COLO829 (cell line): Measurements from ENCODE around the gene SOX2.
A peak's percentile ranks its signal among the peaks of the same experiment; 100 is the strongest.

ENCODE experiments used
- DNase-seq: peaks from one replicate; pipeline ENCODE4 v3.0.0; 2012; ENCODE audit warnings: low spot score

The SOX2 gene

DNA sequence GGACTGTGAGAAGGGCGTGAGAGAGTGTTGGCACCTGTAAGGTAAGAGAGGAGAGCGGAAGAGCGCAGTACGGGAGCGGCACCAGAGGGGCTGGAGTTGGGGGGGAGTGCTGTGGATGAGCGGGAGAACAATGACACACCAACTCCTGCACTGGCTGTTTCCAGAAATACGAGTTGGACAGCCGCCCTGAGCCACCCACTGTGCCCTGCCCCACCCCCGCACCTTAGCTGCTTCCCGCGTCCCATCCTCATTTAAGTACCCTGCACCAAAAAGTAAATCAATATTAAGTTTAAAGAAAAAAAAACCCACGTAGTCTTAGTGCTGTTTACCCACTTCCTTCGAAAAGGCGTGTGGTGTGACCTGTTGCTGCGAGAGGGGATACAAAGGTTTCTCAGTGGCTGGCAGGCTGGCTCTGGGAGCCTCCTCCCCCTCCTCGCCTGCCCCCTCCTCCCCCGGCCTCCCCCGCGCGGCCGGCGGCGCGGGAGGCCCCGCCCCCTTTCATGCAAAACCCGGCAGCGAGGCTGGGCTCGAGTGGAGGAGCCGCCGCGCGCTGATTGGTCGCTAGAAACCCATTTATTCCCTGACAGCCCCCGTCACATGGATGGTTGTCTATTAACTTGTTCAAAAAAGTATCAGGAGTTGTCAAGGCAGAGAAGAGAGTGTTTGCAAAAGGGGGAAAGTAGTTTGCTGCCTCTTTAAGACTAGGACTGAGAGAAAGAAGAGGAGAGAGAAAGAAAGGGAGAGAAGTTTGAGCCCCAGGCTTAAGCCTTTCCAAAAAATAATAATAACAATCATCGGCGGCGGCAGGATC, at the start of gene SOX2:
Gene SOX2, plus strand, starts transcription at position 601 of the 811 bp plus-strand sequence. CDS start 436 bp downstream, outside the sequence.
- DNase-seq = peak; percentile 93

DNA sequence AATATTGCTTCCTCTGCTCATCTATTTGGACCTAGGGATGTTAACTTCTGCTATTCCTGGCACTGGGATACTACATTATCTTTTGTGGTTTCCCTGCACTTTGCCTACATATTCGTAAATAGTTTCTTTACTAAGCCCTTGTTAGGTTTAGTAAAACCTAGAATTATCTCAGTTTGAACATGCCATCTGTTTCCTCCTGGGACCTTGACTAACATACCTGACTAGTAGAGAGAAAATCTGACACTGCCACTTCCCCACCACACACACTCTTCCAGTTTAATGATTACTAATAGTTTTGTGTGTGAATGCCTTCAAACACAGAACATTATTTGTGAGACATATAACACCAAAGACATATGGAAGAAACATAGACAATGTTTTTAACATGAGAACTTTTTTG, 28.2 kb upstream of the SOX2 start:
- no peak for DNase-seq

DNA sequence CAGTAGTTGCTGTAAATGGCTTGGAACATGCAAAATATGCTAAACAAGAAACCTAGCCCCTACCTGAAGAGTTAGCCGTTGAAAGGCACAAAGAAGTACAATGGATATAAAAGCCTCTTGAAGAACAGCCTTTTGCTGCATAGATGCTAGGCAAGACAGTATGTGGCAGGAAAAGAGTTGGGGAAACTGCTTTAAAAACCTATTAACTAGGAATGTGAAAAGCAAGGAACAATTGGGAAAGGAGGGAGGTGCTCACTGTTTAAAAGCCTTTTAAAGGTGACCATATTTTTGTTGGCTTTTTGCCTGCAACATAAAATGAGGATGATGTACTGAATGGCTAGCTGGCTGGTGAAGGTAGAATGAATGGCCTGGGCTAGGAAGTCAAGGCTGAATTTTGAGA, 24.5 kb upstream of the SOX2 start:
- DNase-seq = no peak

DNA sequence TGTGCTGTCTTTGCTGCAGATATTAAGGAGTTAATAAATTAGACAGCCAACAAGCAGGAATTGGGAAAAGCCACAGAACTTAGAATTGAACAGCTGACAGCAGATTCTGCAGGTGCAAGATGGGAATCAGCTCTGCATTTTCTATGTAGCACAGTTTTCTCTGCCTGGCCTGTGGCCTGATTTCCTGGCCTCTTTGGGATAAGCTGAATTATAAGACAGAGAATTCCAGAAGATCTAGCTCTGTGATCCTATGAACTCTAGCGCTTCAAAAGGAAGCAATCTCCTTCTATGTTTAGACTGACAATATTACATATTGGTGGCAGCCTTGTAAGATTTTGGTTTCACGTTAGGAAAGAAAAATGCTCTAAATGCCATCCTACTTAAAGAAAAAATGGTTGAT, 24.0 kb upstream of the SOX2 start:
- no peak for DNase-seq

DNA sequence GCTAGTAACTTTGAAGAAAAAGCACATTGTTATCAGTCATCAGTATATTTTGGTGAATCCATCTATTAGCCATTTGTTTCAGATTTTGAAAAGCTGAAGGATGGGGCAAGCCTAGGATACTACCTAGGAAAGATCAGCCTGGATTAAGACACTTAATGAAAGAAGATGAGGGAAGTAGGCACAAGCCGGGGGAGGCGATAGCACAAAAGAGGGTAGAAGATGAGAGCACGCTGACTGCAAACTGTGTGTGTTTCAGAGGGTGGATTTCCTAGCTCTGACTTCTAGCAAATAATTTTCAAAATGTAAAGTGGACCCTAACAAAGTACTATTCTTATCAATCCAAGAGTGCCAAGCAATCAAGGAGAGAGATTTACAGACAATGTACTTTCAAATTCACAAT, 22.2 kb upstream of the SOX2 start:
- no peak for DNase-seq

DNA sequence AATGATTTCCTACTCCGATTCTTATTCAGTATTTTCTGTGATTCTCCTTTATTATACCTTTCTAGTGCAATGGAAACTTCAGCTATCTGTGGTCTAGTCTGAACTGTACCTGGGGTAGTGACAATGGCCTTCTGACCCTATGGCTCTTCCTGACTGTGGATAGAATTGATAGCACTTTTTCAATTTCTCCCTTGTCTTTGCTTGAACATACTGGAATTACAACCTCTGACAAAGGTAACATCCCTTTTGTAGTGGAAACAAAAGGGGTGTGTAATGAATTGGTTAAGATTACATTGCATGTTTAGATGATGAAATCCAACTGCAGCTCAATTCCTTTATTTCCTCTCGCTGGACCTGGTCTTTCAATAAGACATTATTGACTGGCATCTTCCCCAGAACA, 21.0 kb upstream of the SOX2 start:
- DNase-seq = no peak

DNA sequence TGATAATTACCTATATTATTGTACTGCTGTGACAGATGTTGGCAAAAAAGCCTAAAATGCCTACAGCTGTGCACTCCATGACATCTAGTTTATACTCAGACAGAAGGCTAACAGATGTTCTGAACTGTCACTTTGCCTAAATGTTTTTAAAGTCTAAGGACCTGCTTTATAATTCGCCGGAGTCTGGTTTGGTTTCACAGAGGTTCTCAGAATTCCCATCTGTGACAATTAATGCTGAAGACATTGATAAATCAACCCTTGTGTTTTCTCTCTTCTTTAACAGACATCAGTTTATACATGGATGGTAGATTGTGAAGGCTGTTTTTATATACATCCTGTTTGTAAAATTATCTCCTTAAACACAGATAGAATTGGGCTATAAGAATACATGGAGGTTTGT, 19.8 kb upstream of the SOX2 start:
- no peak for DNase-seq

DNA sequence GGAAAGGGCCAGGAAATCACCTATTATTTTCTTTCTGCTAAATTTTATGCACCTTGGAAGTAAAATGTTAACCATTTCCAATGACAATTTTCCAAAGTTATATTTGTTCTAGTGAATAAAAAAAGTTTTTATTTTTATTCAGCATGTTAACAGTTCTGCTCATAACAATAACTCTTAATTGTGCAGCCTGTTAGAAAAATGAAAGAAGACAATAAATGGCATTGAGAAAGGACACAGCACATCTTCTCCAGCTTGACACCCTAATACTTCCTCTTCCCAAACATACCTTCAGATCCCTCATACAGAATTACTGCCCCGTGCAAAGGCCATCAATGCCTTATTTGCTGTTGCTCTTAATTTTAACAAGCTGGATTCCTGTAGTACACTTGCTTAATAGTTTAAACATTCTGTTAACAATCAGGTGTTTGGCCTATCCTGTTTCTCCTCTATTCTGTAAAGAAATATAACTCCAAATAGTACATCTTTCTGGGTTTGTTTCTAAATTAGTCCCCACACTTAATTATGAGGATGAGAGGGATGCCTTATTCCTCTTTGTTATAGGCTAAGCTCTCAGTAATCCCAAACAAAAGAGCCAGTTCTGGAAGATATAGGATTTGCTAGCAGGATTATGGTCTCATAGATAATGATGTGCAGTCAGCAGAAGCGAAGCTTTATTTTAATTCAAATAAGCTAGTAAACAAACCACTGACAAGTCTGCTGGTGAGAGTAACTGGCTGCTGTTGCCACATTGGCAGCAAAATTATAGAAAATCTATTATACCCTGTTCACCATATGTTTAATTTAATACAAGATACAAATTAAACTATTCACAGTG, 19.2 kb upstream of the SOX2 start:
- DNase-seq = no peak

DNA sequence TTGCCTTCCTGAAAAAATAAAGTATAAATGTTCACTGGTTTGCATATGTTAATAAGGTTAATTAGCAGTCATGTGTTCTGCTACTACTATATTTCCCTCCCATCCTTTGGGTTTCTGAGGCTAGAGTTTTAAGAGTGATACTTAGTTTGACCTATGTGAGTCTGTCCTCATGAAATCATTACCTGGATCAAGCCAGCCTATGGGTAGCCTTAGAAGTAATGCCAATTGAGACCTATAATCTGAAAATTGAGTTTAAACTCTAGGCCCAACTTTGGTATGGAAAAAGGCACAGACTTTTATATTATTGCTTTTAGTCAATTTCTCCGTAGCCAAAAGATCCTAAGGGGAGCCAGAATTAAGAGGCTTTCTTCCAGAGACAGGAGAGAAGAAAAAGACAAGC, 18.4 kb upstream of the SOX2 start:
- no peak for DNase-seq

DNA sequence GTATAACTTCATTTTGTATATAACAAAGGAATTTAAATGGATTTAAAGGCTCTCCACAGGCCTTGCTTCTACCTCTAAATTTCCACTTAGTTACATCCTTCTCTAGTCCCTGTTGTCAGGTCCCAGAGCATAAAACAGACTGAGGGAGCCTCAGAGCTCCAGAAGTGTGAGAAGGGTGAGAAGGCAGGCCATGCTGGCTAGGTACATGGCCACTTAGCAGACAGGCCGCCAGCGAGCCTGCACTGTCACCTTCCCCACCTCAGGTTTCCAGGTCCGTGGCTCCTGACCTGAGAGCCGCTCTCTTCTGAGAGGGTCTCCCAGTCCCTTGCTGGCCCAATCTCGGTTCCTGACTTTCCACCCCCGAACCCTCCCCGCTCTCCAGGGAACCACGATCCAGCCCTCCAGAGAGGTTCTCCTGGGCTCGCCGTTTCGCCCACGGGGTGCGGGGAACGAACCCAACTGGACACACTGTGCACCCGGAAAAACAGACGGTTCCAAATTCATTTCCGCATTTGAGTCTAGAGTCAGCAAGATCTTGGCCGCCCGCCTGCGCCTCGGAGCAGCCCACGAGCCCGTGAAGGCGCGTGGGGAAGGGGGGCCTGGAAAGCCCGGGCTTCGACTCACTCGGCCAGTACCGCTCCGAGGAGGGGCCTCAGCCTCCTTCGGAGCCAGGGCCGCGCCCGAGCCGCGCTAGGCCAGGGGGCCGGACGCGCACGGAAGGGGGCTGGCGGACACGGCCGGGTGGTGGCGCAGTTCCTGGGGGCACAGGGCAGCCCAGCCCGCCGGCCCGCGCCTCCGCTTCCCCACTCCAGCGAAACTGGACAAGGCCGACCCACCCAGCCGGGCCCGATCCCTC, 16.7 kb upstream of the SOX2 start:
- no peak for DNase-seq

DNA sequence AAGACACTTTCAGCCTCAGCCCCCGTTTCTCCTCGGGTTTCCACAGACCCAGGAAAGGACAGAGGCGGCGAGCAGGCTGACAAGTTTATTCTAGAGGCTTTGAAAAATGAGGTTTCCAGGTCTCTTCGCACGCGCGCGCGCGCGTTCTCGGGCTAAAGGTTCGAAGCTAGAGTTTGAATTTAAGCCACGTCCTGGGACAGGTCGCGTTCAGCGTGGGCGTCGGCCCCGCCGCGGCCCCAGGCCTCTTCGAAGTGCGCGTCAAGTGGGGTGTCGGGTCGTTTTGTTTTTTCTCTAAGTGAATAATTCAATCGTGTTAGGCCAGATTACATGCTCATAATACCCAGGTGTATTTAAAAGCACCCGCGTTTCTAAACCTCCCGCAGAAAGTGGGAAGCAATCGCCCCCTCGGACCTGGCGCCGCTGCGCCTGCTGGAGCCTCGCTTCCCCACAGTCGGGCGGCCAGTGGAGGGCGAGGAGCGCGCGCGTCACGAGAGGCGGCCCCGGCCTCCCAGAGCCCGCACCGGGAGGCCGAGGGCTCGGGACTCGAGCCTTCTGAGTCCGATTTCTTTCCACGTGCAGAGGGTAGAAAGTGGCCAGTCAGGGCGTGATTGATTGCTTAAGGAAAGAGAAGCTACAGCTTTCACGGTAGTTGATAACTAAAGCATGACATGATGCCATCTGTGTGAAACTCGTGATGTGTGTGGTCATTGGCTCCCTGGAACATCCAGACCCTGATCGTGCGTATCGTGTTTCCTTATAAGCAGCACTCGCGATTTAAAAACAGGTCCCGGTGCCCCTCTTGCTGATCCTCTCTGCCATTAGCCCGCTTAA, 15.8 kb upstream of the SOX2 start:
- DNase-seq = no peak

DNA sequence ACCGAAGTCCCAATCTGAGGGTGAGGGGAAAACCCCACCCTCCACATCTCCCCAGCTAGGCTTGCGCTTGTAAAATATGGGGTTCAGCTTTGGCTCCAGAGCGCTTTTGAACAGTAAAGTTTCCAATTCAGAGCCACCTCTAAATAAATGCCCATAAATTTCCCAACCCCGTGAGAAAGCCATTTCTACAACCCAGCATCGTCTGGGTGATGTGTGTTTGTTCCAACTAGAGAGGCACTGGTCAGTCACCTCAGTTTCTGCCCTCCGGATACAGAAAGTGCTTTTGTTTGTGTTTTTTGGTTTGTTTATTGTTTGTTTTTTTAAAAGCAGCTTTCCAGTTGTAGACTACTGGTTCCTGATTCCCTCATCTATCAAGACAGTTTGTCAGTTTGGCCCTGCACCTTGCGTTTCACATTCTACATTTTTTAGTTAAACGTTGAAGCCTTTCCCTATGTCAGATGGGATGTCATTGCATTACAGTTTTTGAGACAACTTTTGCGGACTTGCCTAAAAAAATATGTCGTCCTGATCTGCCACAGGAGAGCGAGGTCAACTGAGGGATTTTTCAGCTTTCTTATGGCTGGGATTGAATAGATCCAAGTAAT, 15.0 kb upstream of the SOX2 start:
- DNase-seq = no peak

DNA sequence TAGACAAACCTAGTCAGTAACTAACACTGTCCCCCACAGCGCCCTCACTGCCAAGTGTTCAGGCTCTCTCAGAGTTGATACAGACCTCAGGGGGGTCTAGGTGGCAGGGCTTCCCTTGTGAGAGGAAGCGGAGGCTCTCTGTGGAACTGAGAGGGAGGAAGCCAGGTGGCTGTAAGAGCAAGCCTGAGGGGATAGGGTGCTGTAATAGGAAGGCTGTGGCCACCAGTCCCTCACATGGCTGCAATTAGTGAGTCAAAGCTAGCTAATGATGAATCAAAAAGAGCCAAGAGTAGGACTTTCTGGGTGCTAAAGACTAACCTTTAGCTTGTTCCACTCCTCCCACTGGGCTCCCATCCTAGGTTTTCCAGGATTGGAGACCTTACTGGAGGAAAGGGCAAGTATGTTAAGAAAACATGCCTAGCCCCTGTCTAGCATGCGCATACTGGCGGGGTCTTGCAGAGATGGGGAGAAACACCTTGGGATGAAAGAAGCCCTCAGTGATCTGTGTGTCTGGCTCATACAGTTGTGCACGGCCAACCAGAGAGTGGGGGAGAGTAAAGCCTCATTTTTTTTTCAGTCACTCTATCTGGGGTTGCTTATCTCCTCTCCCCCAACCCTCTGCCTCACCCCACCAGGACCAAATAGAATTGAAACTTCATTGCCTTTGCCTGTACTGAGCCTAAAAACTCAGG, 13.3 kb upstream of the SOX2 start:
- no peak for DNase-seq

DNA sequence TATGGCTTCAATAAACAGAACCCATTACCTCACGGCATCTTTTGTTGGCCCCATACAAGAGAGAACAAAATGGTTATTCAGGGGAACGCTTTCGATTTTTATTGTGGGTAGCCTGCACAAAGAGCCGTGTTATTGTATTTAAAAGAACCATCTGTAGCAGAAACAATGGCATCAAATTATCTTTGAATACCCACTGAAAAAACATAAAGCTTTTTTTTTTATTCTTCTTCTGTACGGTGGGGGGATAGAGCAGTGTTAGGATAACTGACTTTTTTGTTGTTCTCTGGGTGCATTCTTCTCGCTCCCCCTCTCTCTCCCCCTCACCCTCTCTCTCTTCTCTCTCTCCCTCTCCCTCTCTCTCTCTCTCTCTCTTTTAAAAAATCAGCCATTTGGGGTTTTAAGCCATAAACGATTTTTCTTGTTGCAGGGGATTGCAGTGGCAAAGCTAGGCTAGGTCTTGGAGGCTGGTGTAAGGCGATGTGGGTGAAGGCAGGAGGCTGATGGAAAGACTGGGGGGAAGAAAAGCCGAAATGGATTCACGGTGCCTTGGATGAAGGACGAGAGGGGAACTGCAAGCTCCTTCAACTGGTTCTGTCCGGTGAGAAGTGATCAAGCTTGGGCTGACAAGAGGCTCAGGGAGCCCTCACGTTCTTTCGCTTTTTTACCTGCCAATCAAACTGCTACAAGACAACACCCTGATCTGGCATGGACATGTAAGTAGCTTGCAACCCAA, 12.4 kb upstream of the SOX2 start:
- no peak for DNase-seq

DNA sequence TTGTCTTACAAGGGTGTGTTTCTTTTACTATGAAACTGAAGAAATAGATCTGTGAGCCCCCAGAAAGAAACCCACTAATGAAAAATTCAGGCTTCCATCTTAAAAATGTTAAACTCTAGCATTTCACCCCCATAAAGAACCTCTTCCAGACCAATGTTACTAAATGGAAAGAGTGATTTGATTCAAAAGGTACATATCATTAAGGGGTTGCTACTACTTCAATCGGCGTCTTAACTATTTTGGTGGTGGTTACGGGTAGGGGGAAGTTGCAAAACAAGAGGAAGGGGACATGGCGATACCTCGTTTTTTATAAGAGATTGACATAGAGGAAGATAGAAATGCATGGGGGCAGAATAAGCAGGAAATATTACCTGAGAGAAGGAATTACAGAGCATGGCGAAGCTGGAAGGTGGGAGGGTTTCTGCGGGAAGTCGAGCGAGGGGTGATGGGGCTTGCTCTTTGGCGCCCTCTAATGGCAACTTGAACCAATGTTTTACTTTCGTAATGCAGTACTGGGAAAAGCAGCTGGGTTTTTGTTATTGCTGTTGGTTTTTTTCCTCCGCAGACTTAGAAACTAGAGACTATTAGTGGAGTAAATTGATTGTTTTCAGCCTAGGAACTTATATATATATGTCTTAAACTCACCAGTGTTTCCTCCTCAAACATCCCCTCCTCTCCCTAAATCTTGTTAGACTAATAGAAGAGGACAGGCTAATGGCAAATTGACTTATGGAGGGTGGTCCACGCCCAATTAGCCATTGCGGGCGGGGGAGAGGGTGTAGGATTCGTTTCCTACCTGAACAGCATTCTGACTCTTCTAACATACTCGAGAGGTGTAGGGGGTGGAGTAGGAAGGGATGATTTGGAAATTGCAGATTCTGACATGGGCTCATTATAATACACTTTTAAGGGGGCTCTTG, 11.3 kb upstream of the SOX2 start:
- DNase-seq = peak; percentile 79

DNA sequence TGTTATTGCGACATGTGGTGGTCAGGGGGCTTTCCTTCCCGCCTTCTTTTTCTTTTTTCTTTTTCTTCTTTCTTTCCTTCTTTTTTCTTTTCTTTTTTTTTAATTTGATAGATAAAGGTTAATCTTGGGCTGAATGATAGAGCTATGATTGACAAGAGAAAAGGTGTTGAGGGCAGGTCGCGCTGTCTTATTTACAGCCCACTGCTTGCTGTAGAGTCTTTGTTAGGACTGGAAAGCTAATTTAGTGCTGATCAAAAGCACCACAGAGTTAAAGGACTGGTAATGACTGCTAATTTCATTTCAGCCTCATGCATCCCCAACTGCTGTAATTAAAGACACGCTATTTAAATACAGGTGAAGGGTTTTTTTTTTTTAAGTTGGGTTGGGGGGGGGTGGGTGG, 10.6 kb upstream of the SOX2 start:
- DNase-seq = no peak

DNA sequence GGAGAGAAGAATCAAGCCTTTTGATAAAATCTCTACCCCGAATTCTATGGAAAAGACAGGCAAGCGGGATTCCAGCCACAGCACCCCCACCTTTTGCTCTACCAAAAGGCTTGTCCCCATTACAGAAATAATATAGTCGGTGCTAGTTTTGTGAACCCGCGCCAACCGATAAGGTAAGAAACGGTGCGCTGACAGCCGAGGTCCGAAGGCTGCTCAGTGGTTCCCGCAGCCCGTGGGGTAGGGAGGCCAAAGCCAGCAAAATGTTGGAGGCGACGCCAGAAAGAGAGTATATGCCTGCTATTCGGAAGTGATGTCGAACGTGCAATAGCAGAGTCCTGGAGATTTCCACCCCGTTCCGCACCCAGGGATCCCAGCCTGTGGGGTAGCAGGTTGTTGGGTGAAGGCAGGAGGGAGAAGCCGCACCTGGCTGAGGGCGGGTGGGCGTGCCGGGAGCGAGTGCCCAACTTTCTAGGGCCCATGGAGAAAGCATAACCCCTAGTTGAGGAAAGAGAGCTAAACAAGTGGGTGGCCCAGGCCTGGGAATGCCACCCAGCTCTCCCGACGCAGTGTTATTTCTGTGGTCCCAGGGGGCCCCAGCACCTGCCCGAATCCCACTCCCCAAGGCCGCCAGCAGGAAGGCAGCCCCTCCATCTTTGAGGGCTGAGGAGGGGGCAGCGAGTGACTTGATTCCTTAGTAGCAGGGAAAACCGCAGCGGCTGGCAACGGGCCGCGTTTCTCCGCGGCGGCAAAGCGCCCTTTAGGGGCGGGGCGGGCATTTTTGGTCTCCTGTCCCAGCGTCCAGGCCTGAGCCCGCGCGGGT, 7.9 kb upstream of the SOX2 start:
- no peak for DNase-seq
